DOHH2 (cell line): ENCODE results near the gene CD96.

Source experiments
- H3F3A ChIP-seq: fragments of 200-600 bp; sonication (generic), shearing (Covaris generic); 2 replicates; pipeline ENCODE4 v1.6.0; 2016; ENCODE audit warnings: antibody characterized with exemption, mild to moderate bottlenecking; ENCODE audit not compliant: control insufficient read depth, insufficient read depth
- H3K27ac ChIP-seq: fragments of 200-600 bp; sonication (generic); 2 replicates; pipeline ENCODE4 v1.5.1; 2014; ENCODE audit warnings: low read depth, mild to moderate bottlenecking, low read length, moderate library complexity
- H3K27me3 ChIP-seq: fragments of 200-600 bp; sonication (generic); 2 replicates; pipeline ENCODE4 v1.6.1; 2014; ENCODE audit warnings: mild to moderate bottlenecking, low read length, mixed read lengths; ENCODE audit not compliant: control insufficient read depth
- H3K36me3 ChIP-seq: fragments of 200-600 bp; sonication (generic); 2 replicates; pipeline ENCODE4 v1.6.1; 2014; ENCODE audit warnings: mild to moderate bottlenecking, low read length, moderate library complexity, mixed read lengths; ENCODE audit not compliant: control insufficient read depth
- H3K4me1 ChIP-seq: fragments of 200-600 bp; sonication (generic); 2 replicates; pipeline ENCODE4 v1.6.1; 2014; ENCODE audit warnings: mild to moderate bottlenecking, low read length, mixed read lengths; ENCODE audit not compliant: control insufficient read depth
- H3K4me2 ChIP-seq: fragments of 200-600 bp; sonication (generic); 2 replicates; pipeline ENCODE4 v1.6.0; 2014; ENCODE audit warnings: mild to moderate bottlenecking, low read length, moderate library complexity
- H3K4me3 ChIP-seq: fragments of 200-600 bp; sonication (generic); 2 replicates; pipeline ENCODE4 v1.5.1; 2014; ENCODE audit warnings: mild to moderate bottlenecking, low read length, mixed read lengths
- H3K79me2 ChIP-seq: fragments of 200-600 bp; sonication (generic); 2 replicates; pipeline ENCODE4 v1.6.1; 2014; ENCODE audit warnings: mild to moderate bottlenecking, low read length, mixed read lengths; ENCODE audit not compliant: control insufficient read depth
- H3K9me2 ChIP-seq: fragments of 200-600 bp; sonication (generic); replicated peaks from 2 replicates; pipeline ENCODE4 v1.6.1; 2014; ENCODE audit warnings: mild to moderate bottlenecking, low read length, mixed read lengths; ENCODE audit not compliant: control insufficient read depth
- H3K9me3 ChIP-seq: fragments of 200-600 bp; sonication (generic); 2 replicates; pipeline ENCODE4 v1.6.1; 2014; ENCODE audit warnings: antibody characterized with exemption, low read length, mixed read lengths; ENCODE audit not compliant: control insufficient read depth, insufficient read depth
- H4K20me1 ChIP-seq: fragments of 200-600 bp; sonication (generic); 2 replicates; pipeline ENCODE4 v1.6.0; 2014; ENCODE audit warnings: low read depth, mild to moderate bottlenecking, antibody characterized with exemption, low read length, moderate library complexity; ENCODE audit not compliant: control insufficient read depth, insufficient read depth
- CTCF ChIP-seq: fragments of 200-600 bp; sonication (generic); IDR thresholded peaks from one replicate; pipeline ENCODE4 v1.5.1; 2014; ENCODE audit warnings: antibody characterized with exemption, mild to moderate bottlenecking, low read depth, low read length; ENCODE audit not compliant: poor library complexity, severe bottlenecking
- EZH2phosphoT487 ChIP-seq: fragments of 200-600 bp; sonication (generic); IDR thresholded peaks from 2 replicates; pipeline ENCODE4 v1.6.1; 2017; ENCODE audit warnings: borderline replicate concordance, mild to moderate bottlenecking, antibody characterized with exemption, low read length, moderate library complexity, mixed read lengths

The CD96 gene

GRCh38 chr3:111595232-111595631 is 53.2 kb downstream of the CD96 start, which contains the start of gene ZBED2:
Gene ZBED2, minus strand, starts transcription at chr3:111595346. Its CDS starts 1,145 bp downstream, at chr3:111594201.
- Histone ChIP-seq H3K4me3 (no peak within 1 kb of the TSS), H3K27ac (no peak within 1 kb of the TSS), H3K36me3 (no peaks in the 10 kb centered on the region), H3K4me1 (no peaks in the 10 kb centered on the region), H3F3A (no peaks in the 10 kb centered on the region), H4K20me1 (no peaks in the 10 kb centered on the region), H3K79me2 (no peaks in the 10 kb centered on the region), H3K4me2 (no peak within 1 kb of the TSS), H3K9me2 (no peaks in the 10 kb centered on the region), H3K9me3 (no peaks in the 10 kb centered on the region), H3K27me3 (no peaks in the 10 kb centered on the region; the same call in 1 of the 2 replicates)
- TF ChIP-seq CTCF (no peak), EZH2phosphoT487 (no peak)

- Histone ChIP-seq H3K27me3 (no peaks in the 10 kb centered on the region; the same call in 1 of the 2 replicates), H3K79me2 (no peaks in the 10 kb centered on the region), H4K20me1 (no peaks in the 10 kb centered on the region), H3F3A (no peaks in the 10 kb centered on the region), H3K9me3 (no peaks in the 10 kb centered on the region), H3K36me3 (no peaks in the 10 kb centered on the region), H3K9me2 (no peaks in the 10 kb centered on the region), H3K4me3 (no peak overlapping the region), H3K4me1 (no peaks in the 10 kb centered on the region), H3K27ac (no peak overlapping the region), H3K4me2 (no peak overlapping the region)
- no peak for TF ChIP-seq CTCF
- no peak for TF ChIP-seq EZH2phosphoT487
Measured at GRCh38 chr3:111596328-111596727, 54.3 kb downstream of the CD96 start.

- H3K27me3 ChIP-seq: no peaks in the 10 kb centered on the region; the same call in 1 of the 2 replicates
- no peaks in the 10 kb centered on the region for H3F3A ChIP-seq
- no peaks in the 10 kb centered on the region for H3K4me1 ChIP-seq
- H3K4me3 ChIP-seq: no peak overlapping the region
- no peaks in the 10 kb centered on the region for H3K9me3 ChIP-seq
- no peaks in the 10 kb centered on the region for H3K36me3 ChIP-seq
- H3K4me2 ChIP-seq: no peak overlapping the region
- no peaks in the 10 kb centered on the region for H3K9me2 ChIP-seq
- no peak overlapping the region for H3K27ac ChIP-seq
- no peaks in the 10 kb centered on the region for H4K20me1 ChIP-seq
- TF ChIP-seq CTCF: no peak
- no peak for TF ChIP-seq EZH2phosphoT487
- no peaks in the 10 kb centered on the region for H3K79me2 ChIP-seq
Measured at GRCh38 chr3:111598139-111598538, 56.1 kb downstream of the CD96 start.
